Suppressor macrophage treated with lipopolysaccharide for 1 hour (primary cell): Measurements from ENCODE around the gene CBFB.

Source experiments
- DNase-seq, 3 donors: peaks; one replicate each; pipeline ENCODE4 v3.0.0-alpha.2; 2020 to 2022

Gene CBFB

GRCh38 chr16:67043420-67043819 is 14.5 kb downstream of the CBFB start:
- DNase-seq, result no peak

DNA sequence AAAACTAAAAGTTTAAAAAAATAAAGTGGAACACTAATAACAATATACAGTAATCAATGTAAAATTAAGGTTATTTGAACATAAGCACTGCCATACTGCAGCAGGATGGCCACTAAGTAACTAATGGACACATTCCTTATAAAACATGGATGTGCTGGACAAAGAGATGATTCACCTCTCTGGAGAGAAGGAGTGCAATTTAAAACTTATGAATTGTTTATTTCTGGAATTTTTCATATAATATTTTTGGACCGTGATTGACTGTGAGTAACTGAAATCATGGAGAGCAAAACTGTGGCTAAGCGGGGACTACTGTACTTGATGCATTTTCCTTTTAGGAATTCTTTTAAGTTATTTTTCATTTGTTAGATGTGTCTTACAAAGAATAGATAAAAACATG is 21.8 kb downstream of the CBFB start:
- DNase-seq, result no peak

GRCh38 chr16:67052399-67052798 is 23.4 kb downstream of the CBFB start:
- no peak for DNase-seq

DNA sequence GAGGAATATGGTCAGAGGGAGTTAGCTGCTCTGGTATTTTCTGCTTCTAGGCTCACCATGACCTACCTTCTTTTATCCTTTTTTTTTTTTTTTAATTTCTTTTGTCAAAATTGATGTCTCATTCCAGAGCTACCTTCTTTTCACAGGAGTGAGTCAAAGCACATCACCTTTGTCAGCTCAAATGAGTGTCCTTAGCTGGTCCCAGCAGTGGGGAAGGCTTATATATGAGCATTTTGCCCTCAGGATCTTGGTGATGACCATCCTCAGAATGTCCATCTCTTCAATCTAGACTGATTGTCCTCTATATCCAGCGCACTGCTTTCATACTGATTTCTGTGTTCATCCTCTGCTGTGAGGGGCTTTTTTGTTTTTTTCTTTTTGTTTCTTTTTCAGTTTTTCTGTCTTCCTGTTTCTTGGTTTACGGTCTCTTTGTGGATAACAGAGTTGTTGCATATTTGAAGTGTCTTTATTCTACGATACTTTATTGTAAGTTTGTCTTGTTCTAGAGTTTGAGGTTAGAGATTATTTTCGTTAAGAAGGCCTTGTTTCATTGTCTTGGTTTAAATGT is 24.9 kb downstream of the CBFB start:
- DNase-seq, result peak in 1 of 3 donors; percentile 13

DNA sequence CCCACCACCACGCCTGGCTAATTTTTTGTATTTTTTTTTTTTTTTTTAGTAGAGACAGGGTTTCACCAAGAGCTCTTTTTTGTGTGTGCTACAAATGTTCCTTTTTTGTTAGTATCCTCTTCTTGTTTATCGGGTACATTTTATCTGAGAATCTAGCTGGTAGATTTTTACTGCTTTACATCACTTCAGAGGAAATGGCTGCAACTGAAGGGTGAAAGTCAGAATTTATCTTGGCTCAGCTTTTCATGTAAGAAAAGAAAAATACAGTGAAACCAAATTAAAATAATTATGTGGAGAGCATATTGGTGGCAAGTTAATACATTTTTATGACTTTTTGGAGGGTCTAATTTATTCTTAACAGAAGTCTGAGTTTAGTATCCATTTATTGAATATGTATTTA is 26.0 kb downstream of the CBFB start:
- DNase-seq, result no peak

GRCh38 chr16:67055712-67056487 is 27.0 kb downstream of the CBFB start:
- DNase-seq, result peak; percentile 66 to 88 (median 86)

DNA sequence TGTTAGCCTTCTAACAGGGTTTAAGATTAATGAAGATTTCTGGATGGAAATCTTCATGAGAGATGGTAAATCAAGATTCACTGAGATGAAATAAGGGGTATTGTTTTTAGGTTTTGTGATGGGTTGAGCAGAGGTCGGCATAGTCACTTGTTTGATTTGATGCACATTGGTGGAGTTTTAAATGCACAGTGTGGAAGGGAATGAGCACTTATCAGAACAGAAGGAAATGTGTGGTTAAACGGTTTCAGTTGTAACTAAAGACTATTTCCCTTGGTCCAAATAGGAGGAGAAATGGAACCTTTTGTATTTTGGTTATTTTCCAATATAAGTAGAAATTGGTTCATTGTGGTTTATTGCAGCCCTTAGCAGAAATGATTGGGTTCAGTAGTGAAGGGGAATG is 34.1 kb downstream of the CBFB start:
- no peak for DNase-seq

DNA sequence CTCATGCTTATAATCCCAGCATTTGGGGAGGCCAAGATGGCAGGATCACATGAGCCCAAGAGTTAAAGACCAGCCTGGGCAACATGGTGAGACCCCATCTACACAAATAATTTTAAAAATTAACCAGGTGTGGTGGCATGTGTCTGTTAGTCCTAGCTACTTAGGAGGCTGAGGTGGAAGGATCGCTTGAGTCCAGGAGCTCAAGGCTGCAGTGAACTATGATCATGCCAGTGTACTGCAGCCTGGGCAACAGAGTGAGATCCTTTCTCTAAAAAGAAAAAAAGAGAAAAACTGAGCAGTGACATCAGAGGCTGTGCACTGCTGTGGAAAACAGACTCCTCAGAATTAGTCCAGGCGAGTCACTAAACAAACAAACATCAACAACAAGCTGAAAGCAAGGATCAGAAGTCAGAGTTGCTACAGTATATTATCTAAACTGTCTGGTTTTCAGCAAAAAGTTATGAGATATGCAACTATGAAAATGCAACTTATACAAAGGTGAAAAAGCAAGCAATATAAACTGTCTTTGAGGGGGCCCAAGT is 39.3 kb downstream of the CBFB start:
- no peak for DNase-seq

DNA sequence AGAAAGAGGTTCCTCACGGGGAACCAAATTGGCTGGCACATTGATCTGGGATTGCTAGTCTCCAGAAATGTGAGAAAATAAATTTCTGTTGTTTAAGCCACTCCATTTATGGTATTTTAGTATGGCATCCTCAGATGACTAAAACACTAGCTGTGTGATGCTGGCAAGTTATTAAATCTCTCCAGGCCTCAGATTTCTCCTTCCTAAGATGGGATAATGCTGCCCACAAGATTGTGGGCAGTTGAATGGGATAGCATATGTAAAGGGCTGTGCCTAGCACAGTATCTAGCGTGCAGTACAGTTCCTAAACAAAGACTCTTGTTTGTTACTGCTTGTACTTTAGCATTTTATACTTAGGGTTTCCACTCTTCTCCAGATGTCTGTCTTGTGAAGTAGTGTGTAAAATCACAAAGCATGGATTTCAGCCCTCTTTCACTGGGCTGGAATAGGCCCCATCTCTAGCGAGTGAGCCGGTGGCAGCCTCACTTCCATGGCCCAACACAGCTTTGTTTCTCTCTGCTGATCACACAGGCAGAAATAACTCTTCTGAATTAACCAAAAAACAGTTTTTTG is 42.6 kb downstream of the CBFB start:
- DNase-seq, result no peak

- no peak for DNase-seq
These were observed 46.4 kb downstream of the CBFB start for GRCh38 chr16:67075331-67075730.

- no peak for DNase-seq
These were observed 48.9 kb downstream of the CBFB start for GRCh38 chr16:67077871-67078270.

DNA sequence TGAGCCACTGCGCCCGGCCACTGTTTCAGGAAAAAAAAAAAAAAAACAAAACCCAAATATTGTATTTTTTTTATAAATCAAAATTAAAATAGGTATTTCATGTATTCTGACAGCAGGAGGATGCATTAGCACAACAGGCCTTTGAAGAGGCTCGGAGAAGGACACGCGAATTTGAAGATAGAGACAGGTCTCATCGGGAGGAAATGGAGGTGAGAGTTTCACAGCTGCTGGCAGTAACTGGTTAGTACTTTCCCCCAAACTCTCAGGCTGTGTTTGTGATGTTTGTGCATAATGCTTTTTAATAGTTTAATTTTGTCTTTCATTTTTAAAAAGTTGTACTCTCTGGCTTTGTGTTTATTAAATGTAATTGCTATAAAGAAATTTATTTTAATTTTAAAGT is 53.2 kb downstream of the CBFB start:
- no peak for DNase-seq

GRCh38 chr16:67082891-67083290 is 53.9 kb downstream of the CBFB start:
- DNase-seq, result no peak

DNA sequence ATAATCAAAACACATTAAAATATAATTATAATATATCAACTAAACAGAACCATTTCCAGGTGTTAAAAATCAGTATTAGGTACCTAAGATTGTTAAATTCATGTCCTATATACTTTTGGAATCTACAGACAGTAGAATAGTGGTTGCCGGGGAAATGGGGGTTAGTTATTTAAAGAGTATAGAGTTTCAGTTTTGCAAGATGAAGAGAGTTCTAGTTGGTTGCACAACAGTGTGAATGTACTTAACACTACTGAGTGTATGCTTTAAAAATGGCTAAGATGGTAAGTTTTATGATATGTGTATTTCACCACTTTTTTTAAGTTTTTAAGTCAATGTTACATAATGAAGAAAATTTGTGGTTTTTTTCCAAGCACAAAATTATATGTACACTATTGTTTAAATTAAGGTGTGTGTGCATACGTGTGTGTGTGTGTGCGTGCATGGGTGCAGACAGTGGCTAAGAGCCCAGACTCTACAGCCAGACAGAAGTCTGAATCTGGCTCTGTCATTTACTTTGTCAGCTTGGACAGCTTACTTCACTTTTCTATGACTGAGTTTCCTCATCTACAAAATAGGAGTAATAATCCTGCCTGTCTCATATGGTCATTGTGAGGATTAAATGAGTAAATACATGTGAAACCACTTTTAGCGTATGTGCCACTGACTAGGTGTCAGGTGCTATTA is 55.5 kb downstream of the CBFB start:
- DNase-seq, result peak in 1 of 3 donors; percentile 17

GRCh38 chr16:67086822-67087221 is 57.9 kb downstream of the CBFB start:
- DNase-seq, result no peak

DNA sequence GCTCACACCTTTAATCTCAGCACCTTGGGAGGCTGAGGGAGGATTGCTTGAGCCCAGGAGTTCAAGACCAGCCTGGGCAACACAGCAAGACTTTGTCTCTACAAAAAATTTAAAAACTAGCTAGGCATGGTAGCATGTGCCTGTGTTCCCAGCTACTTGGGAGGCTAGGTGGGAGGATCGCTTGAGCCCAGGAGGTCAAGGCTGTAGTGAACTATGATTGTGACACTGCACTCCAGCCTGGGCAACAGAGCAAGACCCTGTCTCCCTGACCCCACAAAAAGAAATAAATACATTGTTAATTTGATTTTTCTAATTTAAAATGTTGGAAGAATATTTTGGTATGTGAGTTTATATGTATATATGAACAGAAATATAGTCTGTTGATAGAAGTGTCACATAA is 58.3 kb downstream of the CBFB start:
- no peak for DNase-seq

DNA sequence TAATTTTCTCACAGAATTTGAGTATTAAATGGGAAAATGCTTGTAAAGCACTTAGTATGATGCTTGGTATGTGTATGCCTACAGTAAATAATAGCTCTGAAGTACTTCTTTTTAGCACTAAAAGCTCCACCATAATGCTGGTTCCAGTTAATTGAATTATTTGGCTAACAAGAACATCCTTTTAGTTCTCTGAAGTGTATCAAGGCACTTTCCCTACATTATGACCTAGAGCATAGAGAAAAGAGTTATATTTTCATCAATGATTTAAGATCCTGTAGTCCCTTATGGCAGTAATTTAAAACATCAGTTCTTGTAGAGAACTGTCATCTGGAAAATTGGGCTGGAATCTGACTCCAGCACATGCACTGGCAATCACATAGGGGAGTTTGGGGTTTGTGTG is 58.9 kb downstream of the CBFB start:
- DNase-seq, result no peak

GRCh38 chr16:67088551-67088950 is 59.6 kb downstream of the CBFB start:
- no peak for DNase-seq

- no peak for DNase-seq
These were observed 60.2 kb downstream of the CBFB start for GRCh38 chr16:67089101-67089500.

DNA sequence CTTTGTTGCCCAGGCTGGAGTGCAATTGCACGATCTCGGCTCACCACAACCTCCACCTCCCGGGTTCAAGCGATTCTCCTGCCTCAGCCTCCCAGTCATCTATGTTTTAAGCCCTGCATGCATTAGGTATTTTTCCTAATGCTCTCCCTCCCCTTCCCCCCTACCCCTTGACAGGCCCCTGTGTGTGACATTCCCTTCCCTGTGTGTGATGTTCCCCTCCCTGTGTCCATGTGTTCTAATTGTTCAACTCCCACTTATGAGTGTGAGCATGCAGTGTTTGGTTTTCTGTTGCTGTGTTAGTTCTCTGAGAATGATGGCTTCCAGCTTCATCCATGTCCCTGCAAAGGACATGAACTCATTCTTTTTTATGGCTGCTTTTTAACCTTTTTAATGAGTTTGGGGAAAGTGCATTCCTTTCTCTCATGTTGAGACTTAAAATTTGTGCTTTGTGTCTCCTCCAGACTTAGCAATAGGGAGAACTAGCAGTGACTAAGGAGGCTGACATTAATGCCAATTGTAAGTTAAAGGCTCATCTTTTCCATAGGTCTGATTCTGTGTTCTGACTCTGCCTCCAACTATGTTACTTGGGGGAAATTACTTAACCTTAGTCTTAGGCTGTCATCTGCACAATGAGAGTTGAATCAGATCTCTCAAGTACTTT is 63.1 kb downstream of the CBFB start:
- DNase-seq, result no peak

DNA sequence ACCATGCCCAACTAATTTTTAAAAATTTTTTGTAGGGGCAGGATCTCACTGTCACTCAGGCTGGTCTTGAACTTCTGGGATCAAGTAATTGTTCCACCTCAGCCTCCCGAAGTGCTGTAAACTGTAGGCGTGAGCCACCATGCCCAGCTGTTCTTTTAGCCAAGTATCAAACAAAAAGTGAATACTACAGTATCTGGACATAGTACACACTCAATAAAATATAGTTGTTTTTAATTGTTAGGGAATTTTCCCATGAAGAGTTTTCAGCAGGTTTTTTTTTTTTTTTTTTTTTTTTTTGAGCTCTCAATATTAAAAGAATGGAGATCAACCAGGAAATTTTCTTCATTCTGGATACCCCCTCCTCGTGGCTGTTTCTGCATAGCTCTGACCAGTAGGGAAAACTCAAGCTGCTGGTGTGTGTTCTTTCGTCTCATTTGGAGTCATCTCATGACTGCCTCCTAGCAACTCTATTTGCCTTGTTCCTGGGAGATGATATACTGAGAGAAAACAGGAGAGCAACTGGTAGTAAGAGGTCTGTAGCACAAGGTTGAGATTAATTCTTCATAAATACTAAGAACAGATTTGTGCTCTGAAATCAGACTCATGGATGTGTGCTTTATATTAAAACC is 64.3 kb downstream of the CBFB start:
- DNase-seq, result no peak

GRCh38 chr16:67098599-67098998 is 69.7 kb downstream of the CBFB start:
- no peak for DNase-seq
